HG02981 (cell line): ENCODE results near the gene KLF11.

Source experiments
- ATAC-seq: cut with Tn5 transposase; IDR thresholded peaks from one replicate; pipeline ENCODE4 v1.9.1; 2021; ENCODE audit warnings: mild to moderate bottlenecking, moderate library complexity; ENCODE audit not compliant: unreplicated experiment

KLF11 gene

GRCh38 chr2:10061221-10061925, 18.0 kb downstream of the KLF11 start:
- ATAC-seq = no peak

- ATAC-seq = no peak
Measured at GRCh38 chr2:10062931-10063365, 19.6 kb downstream of the KLF11 start.

GRCh38 chr2:10063566-10063965, 20.2 kb downstream of the KLF11 start:
- no peak for ATAC-seq

GRCh38 chr2:10064932-10065772, 21.8 kb downstream of the KLF11 start:
- ATAC-seq = no peak

- ATAC-seq = no peak
Measured at GRCh38 chr2:10065773-10066055, 22.4 kb downstream of the KLF11 start.

GRCh38 chr2:10067330-10067729, 24.0 kb downstream of the KLF11 start:
- ATAC-seq = no peak

- ATAC-seq = no peak
Measured at GRCh38 chr2:10067881-10068280, 24.5 kb downstream of the KLF11 start.

- no peak for ATAC-seq
Measured at GRCh38 chr2:10071176-10071575, 27.8 kb downstream of the KLF11 start.

- ATAC-seq = no peak
Measured at GRCh38 chr2:10071595-10071994, 28.2 kb downstream of the KLF11 start.

- ATAC-seq = peak; percentile 88
Measured at GRCh38 chr2:10072656-10073480, 29.5 kb downstream of the KLF11 start.

GRCh38 chr2:10073706-10074105, 30.4 kb downstream of the KLF11 start:
- ATAC-seq = no peak

GRCh38 chr2:10075101-10075500, 31.8 kb downstream of the KLF11 start:
- ATAC-seq = no peak

GRCh38 chr2:10075571-10076209, 32.3 kb downstream of the KLF11 start:
- ATAC-seq = no peak

- ATAC-seq = no peak
Measured at GRCh38 chr2:10076511-10076910, 33.2 kb downstream of the KLF11 start.

GRCh38 chr2:10076988-10077527, 33.7 kb downstream of the KLF11 start:
- no peak for ATAC-seq

GRCh38 chr2:10078001-10078400, 34.7 kb downstream of the KLF11 start:
- no peak for ATAC-seq

- no peak for ATAC-seq
Measured at GRCh38 chr2:10078704-10079265, 35.4 kb downstream of the KLF11 start.

GRCh38 chr2:10079266-10079869, 36.0 kb downstream of the KLF11 start:
- peak; percentile 13 for ATAC-seq

- ATAC-seq = peak; percentile 35
Measured at GRCh38 chr2:10079870-10080535, 36.7 kb downstream of the KLF11 start, which contains the start of gene CYS1. Gene CYS1 (minus strand): TSS chr2:10080411. CDS start chr2:10080223, 188 bp downstream.
